ENCODE data around the gene RAPGEF3.

- TF ChIP-seq CTCF (IDR thresholded peaks at IDR 0.05) (no peak), EZH2 (IDR thresholded peaks at IDR 0.05; ENCODE audit: borderline replicate concordance, insufficient read depth, low read depth, low read length, poor library complexity, severe bottlenecking) (no peak)
Measured at GRCh38 chr12:47707355-47707754, 51.3 kb downstream of the RAPGEF3 start.
